ENCODE measurements around the gene CFAP57.

DNA sequence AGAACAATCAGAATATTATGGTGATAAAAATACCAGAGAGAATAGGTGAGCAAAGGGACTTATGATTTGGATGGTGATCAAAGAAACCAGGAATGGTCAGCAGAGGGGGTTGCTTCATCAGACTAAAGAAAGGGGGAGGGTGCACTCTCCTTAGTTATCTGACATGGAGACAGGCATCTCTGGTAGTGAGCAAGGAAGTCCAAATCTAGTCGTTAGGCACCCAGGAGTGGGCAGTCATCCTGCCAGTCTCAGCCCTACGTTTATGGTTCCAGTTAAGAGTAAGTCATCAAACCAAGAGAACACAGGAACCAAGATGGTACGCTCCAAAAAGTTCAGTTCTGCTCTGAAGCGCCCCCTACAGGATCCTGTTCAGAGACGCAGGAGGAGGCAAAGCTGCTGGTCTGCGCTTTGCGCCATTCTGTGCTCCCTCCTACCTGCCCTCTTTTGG is 28.7 kb upstream of the CFAP57 start:
- TF ChIP-seq ELK1 (IDR thresholded peaks at IDR 0.05; ENCODE audit: borderline replicate concordance, low read depth, low read length), result no peak
- no peak for TF ChIP-seq RCOR1 (IDR thresholded peaks at IDR 0.05; ENCODE audit: insufficient replicate concordance, low read length)

Data from IMR-90 (cell line).